Activated T-cell treated with anti-CD3 and anti-CD28 coated beads for 48 hours (primary cell): ENCODE data around the gene FCN3.

Source experiments
- DNase-seq: peaks from one replicate; pipeline ENCODE4 v3.0.0-alpha.2; 2020; ENCODE audit warnings: low read depth

FCN3 gene

GRCh38 chr1:27341525-27342252, 32.9 kb downstream of the FCN3 start, which contains the start of gene SYTL1:
SYTL1 (plus strand) TSS chr1:27342022; CDS start chr1:27345335, 3,313 bp downstream.
- peak; percentile 59 for DNase-seq

- DNase-seq, result no peak
These were observed 35.4 kb downstream of the FCN3 start for GRCh38 chr1:27339213-27339612.

GRCh38 chr1:27338751-27339150, 35.9 kb downstream of the FCN3 start:
- DNase-seq, result no peak

GRCh38 chr1:27336756-27337155, 37.9 kb downstream of the FCN3 start:
- no peak for DNase-seq

GRCh38 chr1:27335506-27336422, 38.9 kb downstream of the FCN3 start:
- no peak for DNase-seq

GRCh38 chr1:27333717-27334279, 40.8 kb downstream of the FCN3 start:
- DNase-seq, result no peak

- DNase-seq, result peak; percentile 39
These were observed 41.9 kb downstream of the FCN3 start for GRCh38 chr1:27332536-27333281.

- no peak for DNase-seq
These were observed 42.7 kb downstream of the FCN3 start for GRCh38 chr1:27331922-27332321.

GRCh38 chr1:27331426-27331825, 43.2 kb downstream of the FCN3 start:
- no peak for DNase-seq

- no peak for DNase-seq
These were observed 43.8 kb downstream of the FCN3 start for GRCh38 chr1:27330786-27331185.

GRCh38 chr1:27327964-27328363, 46.7 kb downstream of the FCN3 start:
- DNase-seq, result no peak

GRCh38 chr1:27325286-27325685, 49.3 kb downstream of the FCN3 start:
- no peak for DNase-seq

- no peak for DNase-seq
These were observed 51.9 kb downstream of the FCN3 start for GRCh38 chr1:27322569-27323240.

- peak; percentile 99 for DNase-seq
These were observed 52.6 kb downstream of the FCN3 start, which contains the start of gene TMEM222 for GRCh38 chr1:27321813-27322568. TMEM222 (plus strand) TSS chr1:27322163; CDS start chr1:27322198, 35 bp downstream.
